Measurements from ENCODE around the gene GNA15.

Gene GNA15

DNA sequence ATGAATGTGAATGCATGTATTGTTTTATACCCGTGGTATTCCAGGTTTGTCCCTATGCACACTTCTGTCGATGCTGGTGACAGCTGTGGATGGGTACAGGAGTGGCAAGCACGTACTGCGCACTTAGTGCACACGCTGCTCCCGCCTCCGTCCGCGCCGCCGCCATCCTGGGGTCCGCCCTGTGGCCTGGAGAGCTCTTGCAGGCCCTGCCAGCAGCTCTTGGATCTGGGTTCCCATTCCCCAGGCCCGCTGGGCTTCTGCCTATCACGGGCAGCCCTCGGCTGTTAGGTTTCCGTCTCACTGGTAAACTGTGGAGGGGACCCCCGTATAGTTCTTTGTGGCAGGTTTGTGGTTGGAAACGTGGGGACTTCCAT lies 37.7 kb upstream of the GNA15 start:
- DNase-seq (ENCODE audit: insufficient read length, low spot score) (no peak), FAIRE-seq (no peak)
- TF ChIP-seq TAF1 (IDR thresholded peaks at IDR 0.05; ENCODE audit: low read depth, low read length) (no peak), SPI1 (IDR thresholded peaks at IDR 0.05; ENCODE audit: low read depth, low read length) (no peak), POU2F2 (IDR thresholded peaks at IDR 0.05; ENCODE audit: low read depth, low read length) (no peak), POLR2AphosphoS5 (IDR thresholded peaks at IDR 0.05; ENCODE audit: low read depth, low read length) (no peak), POLR2A (IDR thresholded peaks at IDR 0.05; ENCODE audit: low read depth, low read length) (no peak), PAX5 (IDR thresholded peaks at IDR 0.05; ENCODE audit: insufficient read depth, low read length, severe bottlenecking) (no peak)

DNA sequence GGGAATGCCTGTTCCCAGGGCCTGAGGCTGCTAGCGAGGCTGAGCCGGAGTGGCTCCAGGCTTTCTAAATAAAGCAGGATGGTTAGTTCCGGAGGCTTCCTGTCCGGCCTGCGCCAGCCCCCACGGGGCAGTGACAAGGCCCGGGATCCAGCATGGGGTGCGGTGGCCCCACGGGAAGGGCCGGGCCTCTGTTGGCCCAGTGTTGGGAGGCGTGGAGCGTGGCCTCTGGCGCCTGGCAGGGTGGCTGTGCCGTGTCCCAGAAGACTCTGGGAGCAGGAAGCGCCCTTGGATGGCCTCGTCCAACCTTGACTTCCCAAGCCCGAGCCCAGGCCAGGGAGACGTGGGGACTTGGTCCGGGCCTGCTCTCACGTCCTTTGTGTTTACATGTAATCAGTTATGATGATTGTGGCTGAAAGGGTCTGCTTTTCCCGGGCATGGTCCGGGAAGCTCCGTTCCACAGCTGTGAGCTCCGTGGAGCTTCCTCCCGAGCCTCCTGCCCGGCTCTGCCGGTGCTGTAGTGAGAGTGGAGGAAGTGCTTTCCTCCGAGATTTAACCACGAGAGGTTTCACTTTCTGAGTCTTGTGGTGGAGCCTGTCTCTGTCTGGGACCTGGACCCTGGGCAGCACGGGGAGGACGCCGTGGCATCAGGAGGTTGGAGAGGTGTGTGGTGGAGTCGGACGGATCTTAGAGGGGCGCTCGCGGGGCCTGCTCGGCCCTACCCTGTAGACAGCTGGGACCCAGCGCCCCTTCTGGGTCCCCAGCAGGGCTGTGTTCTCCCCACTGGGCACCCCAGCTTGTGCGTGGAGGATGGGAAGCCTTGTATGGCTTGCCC lies 37.1 kb upstream of the GNA15 start:
- FAIRE-seq (peak; percentile 52), DNase-seq (ENCODE audit: insufficient read length, low spot score) (no peak)
- TF ChIP-seq PAX5 (IDR thresholded peaks at IDR 0.05; ENCODE audit: insufficient read depth, low read length, severe bottlenecking), result no peak
- TF ChIP-seq POLR2AphosphoS5 (IDR thresholded peaks at IDR 0.05; ENCODE audit: low read depth, low read length), result no peak
- peak; percentile 67 for TF ChIP-seq SPI1 (IDR thresholded peaks at IDR 0.05; ENCODE audit: low read depth, low read length)

DNA sequence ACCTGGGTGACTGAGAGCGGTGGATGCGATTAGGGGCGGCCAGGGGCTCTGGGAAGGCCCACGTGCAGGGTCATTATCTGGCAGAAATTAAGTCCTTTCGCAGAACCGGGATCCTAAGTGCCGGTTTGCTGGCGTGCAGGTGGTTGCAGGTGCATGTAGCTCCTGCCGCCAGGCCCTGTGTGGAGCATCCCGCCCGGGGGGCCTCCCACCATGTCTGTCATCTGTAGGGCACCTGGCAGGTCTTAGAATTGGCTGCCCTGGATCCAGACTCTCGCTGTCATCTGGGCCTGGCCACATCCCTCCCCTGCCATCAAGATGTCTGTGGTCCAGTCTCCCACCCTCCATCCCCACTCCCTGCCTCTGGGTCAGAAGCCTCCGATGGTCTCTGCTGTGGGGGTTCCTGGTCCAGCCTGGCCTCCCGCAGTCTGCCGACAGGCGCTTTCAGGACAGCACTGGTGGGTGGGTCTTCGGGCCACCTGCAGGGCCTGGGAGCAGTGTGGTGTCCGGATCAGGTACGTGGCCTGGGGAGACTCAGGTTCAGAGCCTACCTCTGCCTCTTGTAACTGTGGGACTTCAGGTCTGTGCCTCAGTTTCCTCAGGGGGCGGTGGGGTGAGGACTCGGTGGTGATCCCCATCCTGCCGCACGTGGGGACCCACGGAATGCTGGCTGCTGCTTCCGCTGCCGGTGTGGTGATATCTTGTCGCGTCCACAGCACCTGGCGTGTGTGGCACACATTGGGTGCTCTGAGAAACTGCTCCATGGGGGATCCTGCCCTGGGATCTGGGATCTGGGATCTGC lies 36.3 kb upstream of the GNA15 start:
- DNase-seq (ENCODE audit: insufficient read length, low spot score), result no peak
- no peak for FAIRE-seq
- no peak for TF ChIP-seq PAX5 (IDR thresholded peaks at IDR 0.05; ENCODE audit: insufficient read depth, low read length, severe bottlenecking)
- no peak for TF ChIP-seq POLR2AphosphoS5 (IDR thresholded peaks at IDR 0.05; ENCODE audit: low read depth, low read length)
- no peak for TF ChIP-seq SPI1 (IDR thresholded peaks at IDR 0.05; ENCODE audit: low read depth, low read length)

DNA sequence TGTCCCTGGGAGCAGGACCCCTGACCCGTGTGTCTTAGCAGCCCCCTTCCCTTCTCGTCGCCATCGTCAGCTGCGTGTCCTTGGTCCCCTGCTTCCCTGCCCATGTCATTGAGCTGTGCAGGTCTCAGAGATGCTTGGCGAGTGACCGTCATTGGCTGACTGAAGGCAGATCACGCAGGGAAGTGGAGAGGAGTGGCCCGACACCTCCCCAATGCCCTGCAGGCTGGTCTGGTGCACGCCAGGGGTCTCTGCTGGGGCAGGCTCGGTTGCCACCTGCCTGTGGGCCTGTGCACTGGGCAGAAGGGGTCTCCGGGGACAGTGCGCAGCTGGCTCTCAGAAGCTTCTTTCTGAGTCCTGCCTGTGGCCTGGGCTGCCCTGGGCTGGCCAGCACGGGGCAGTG lies 35.5 kb upstream of the GNA15 start:
- FAIRE-seq (no peak), DNase-seq (ENCODE audit: insufficient read length, low spot score) (no peak)
- TF ChIP-seq TAF1 (IDR thresholded peaks at IDR 0.05; ENCODE audit: low read depth, low read length) (no peak), PAX5 (IDR thresholded peaks at IDR 0.05; ENCODE audit: insufficient read depth, low read length, severe bottlenecking) (no peak), POLR2AphosphoS5 (IDR thresholded peaks at IDR 0.05; ENCODE audit: low read depth, low read length) (no peak), POLR2A (IDR thresholded peaks at IDR 0.05; ENCODE audit: low read depth, low read length) (no peak), POU2F2 (IDR thresholded peaks at IDR 0.05; ENCODE audit: low read depth, low read length) (no peak), SPI1 (IDR thresholded peaks at IDR 0.05; ENCODE audit: low read depth, low read length) (no peak)

DNA sequence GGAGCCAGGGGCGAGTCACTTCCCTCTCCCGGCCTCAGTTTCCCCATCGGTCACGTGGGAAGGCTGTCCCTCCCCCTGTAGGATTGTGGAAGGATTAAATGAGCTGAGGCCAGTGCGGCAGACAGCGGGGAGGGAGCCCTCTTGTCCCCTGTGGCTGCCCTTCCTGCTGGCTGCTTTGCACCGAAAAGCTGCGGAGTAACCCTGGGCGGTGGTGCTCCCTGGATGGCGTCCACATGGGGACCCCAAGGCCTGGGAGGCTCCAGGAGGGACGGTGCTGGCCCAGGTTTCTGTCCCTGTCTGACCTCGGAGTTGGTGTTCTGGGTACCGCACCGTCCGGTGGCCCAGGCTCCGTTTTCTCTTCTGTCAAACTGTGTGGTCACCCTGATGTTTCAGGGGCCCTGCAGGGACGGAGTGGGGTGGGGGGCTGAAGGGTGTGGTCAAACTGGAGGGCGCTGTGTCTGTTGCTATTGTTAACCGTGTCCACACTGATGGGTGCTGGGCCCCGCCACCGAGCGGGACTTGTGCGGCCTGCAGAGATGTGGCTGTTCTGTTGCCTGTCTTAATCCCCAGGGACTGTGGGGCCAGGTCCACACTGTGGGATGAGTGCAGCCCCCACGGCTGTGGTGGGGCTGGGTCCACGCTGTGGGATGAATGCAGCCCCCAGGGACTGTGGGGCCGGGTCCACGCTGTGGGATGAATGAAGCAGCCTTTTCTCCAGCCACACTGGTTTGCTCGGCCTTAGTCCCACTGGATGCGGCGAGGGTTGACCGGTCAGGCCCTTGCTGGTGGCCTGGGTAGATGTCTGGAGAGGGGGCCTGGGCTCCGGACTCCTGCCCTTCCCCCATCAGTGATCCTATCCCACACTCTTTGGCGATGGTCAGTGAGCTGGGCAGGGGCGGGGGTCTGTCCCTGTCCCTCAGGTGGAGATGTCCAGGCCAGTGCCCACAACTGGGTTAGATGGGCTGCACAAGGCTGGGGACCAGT lies 34.8 kb upstream of the GNA15 start:
- no peak for TF ChIP-seq PAX5 (IDR thresholded peaks at IDR 0.05; ENCODE audit: insufficient read depth, low read length, severe bottlenecking)
- no peak for DNase-seq (ENCODE audit: insufficient read length, low spot score)
- FAIRE-seq, result no peak

DNA sequence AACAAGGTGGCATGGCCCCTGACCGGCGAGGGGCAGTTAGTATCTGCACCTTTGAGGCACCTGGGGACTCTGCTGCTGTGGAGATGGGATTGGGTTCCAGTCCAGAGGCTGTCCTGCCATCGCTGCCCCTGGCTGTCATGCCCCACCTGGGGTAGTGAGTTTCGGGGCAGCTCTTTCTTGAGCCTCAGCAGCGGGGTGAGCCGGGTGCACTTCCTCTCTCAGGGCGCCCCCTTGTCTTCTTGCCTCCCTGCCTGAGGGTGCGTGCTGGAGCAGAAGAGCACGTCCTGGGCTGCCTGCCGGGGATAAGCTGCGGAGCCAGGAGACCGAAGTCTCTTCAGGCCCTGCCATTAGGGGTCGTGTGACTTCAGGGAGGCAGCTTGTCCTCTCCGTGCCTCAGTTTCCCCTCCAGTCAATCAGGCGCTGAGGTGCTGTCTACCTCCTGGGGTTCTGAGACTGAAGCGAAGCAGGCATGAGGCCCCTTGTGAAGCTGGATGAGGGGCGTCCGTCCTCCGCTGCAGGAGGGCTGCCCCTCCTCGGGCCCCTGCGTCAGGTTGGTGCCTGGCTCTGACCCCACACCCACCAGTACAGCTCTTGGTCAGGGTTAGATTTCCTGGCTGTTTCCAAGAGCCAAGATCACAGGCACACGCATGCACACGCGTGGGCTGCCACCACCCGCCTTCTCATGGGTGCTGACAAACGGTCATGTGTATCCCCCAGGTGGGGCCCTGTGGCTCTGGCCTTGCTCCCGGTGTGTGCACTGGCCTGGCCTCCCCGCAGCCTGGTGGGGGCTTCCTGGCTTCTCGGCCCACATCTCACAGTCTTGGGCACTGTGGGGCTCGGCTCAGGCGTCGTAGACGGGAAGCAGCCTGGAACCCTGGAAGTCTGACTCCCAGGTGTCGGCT lies 33.3 kb upstream of the GNA15 start:
- DNase-seq (ENCODE audit: insufficient read length, low spot score) (no peak), FAIRE-seq (no peak)
- TF ChIP-seq SPI1 (IDR thresholded peaks at IDR 0.05; ENCODE audit: low read depth, low read length) (peak; percentile 15; the same call in 1 of the 2 replicates), PAX5 (IDR thresholded peaks at IDR 0.05; ENCODE audit: insufficient read depth, low read length, severe bottlenecking) (no peak)

DNA sequence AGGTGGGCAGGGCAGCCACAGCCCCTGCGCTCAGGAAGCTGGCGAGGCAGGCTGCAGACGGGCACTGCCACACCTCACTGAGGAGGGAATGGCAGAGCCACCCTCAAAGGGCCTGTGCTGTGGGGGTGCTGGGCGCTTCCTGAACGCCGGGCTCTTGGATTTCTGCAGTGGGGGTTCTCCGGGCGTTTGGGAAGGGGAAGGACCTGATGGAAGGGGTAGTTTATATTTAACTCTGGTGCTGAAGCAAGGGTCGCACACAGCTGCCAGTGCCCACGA lies 31.2 kb upstream of the GNA15 start:
- DNase-seq (ENCODE audit: insufficient read length, low spot score) (no peak), FAIRE-seq (no peak)
- TF ChIP-seq TAF1 (IDR thresholded peaks at IDR 0.05; ENCODE audit: low read depth, low read length) (no peak), SPI1 (IDR thresholded peaks at IDR 0.05; ENCODE audit: low read depth, low read length) (no peak), POLR2A (IDR thresholded peaks at IDR 0.05; ENCODE audit: low read depth, low read length) (no peak), POLR2AphosphoS5 (IDR thresholded peaks at IDR 0.05; ENCODE audit: low read depth, low read length) (no peak), POU2F2 (IDR thresholded peaks at IDR 0.05; ENCODE audit: low read depth, low read length) (no peak), PAX5 (IDR thresholded peaks at IDR 0.05; ENCODE audit: insufficient read depth, low read length, severe bottlenecking) (no peak)

DNA sequence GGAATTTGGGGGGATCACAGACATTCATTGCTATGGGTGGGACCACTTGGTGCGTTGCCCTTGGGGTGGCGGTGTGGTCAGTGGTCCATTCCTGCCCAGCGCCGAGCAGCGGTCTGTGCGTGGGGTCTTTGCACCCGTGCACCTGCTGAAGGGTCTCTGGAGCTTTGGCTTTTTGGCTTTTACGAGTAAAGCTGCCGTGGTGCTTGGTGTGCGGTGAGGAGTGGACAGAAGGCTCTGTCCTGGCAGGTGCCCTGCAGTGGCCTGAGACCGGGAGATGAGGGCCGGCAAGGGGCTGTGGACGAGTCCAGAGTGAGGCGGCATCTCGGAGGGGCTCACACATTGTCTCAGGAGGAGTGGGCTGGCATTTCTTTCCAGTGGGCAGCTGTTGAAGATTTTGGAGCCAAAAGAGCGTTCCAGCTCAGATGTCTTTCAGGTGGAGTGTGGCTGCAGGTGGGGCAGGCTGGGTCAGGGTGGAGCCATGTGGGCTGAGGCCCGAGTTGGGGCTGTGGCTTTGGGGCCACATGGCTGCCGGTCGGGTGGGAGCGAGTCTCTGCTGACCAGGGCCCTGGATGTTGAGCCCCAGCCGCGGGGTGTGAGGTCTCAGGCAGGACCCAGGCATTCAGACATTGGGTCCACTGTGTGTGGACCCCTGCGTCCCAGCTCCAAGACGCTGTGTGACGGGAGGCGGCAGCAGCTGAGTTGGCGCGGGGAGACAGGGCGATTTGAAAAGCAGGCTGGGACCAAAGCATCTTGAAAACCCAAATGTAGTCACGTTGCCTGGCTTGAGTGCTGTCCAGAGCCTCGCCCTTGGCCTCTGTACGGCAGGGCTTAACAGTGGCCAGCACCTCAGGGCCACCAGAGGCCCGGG lies 30.0 kb upstream of the GNA15 start:
- DNase-seq (ENCODE audit: insufficient read length, low spot score), result no peak
- no peak for TF ChIP-seq SPI1 (IDR thresholded peaks at IDR 0.05; ENCODE audit: low read depth, low read length)
- TF ChIP-seq POU2F2 (IDR thresholded peaks at IDR 0.05; ENCODE audit: low read depth, low read length), result no peak
- TF ChIP-seq PAX5 (IDR thresholded peaks at IDR 0.05; ENCODE audit: insufficient read depth, low read length, severe bottlenecking), result no peak
- no peak for TF ChIP-seq POLR2A (IDR thresholded peaks at IDR 0.05; ENCODE audit: low read depth, low read length)
- TF ChIP-seq POLR2AphosphoS5 (IDR thresholded peaks at IDR 0.05; ENCODE audit: low read depth, low read length), result no peak
- no peak for TF ChIP-seq TAF1 (IDR thresholded peaks at IDR 0.05; ENCODE audit: low read depth, low read length)
- FAIRE-seq, result no peak
